Right lobe of liver (tissue), 6 donors: ENCODE measurements around the gene RIT2. TPM values are rescaled to one million over a fixed set of nuclear protein-coding genes. Genes with fewer than 3 reads are reported as not detected.

Source experiments
- ATAC-seq, 4 donors: fragments of 200-7000 bp; cut with Tn5 transposase; one replicate each; pipeline ENCODE4 v1.9.1; 2020; ENCODE audit warnings: mild to moderate bottlenecking in 4 of 4, moderate library complexity in 4 of 4
- DNase-seq, 3 donors: peaks; one replicate each; pipeline ENCODE4 v3.0.0-alpha.2; 2020
- H3K27ac ChIP-seq, 3 donors: fragments of 200-600 bp; one replicate each; pipeline ENCODE4 v1.8.0; 2022
- H3K27me3 ChIP-seq, 2 donors: fragments of 200-600 bp; one replicate each; pipeline ENCODE4 v1.8.0; 2022
- H3K36me3 ChIP-seq, 4 donors: fragments of 200-600 bp; sonication (generic) in 1 of 4; one replicate each; pipeline versions ENCODE4 v1.5.1 to v1.8.0; 2017 to 2022; ENCODE audit warnings: control low read depth in 1 of 4
- H3K4me1 ChIP-seq, 4 donors: fragments of 200-600 bp; sonication (generic) in 1 of 4; one replicate each; pipeline versions ENCODE4 v1.5.1 to v1.8.0; 2017 to 2022; ENCODE audit warnings: control low read depth in 1 of 4
- H3K4me3 ChIP-seq, 3 donors: fragments of 200-600 bp; one replicate each; pipeline ENCODE4 v1.8.0; 2022
- H3K9me3 ChIP-seq, 4 donors: fragments of 200-600 bp; sonication (generic) in 1 of 4; one replicate each; pipeline versions ENCODE4 v1.5.1 to v1.8.0; 2017 to 2022; ENCODE audit warnings: control low read depth in 1 of 4
- CTCF ChIP-seq, 4 donors: fragments of 200-600 bp in 3 of 4; fragments of 450-650 bp in 1 of 4; IDR thresholded peaks; one replicate each; pipeline versions ENCODE4 v1.5.1 to v1.8.0; 2016 to 2022; ENCODE audit warnings: antibody characterized with exemption in 4 of 4, mild to moderate bottlenecking in 2 of 4
- POLR2A ChIP-seq: fragments of 450-650 bp; IDR thresholded peaks from one replicate; pipeline ENCODE4 v1.6.1; 2017; ENCODE audit warnings: antibody characterized with exemption, mild to moderate bottlenecking
- WGBS: methylation state at CpG from one replicate; pipeline ENCODE4 v1.1.6; 2018; ENCODE audit warnings: low coverage, low lambda C conversion rate; ENCODE audit not compliant: insufficient coverage; ENCODE audit errors: missing lambda C conversion rate; 5-methylcytosine and 5-hydroxymethylcytosine counted together
- intact Hi-C, 2 donors: fragments of 100-400 bp; cut with DNase I; formaldehyde crosslinking; loops; one replicate each; pipeline versions ENCODE4 v1.11.2 to v1.14.1; 2022
- total RNA-seq, 6 experiments: library from RNA; depleted of rRNA in 2 of 6; stranded (reverse); fragments of >200 nt in 2 of 6; fragmentation: NEBNext Ultra II Directional in 3 of 6; extraction: Animal tissue kit (Norgen Biotek cat#: 25700) in 3 of 6; gene quantifications; one replicate each; pipeline versions ENCODE4 v1.1.0 to v1.2.4, GENCODE V29; 2016 to 2023
- donor health status: DM: no; HTN: yes; CAD: no.
- donor health status: DM: no; HTN: no; CAD: no.
- donor health status: DM: no; HTN: no; CAD: no.
- donor health status: DM: no; HTN: yes; CAD: no.
- donor health status: DM: no; HTN: yes; CAD: no.

RIT2 gene
- total RNA-seq, 6 experiments from 2014 or later: not detected

GRCh38 chr18:42872838-42873237 is 242.6 kb downstream of the RIT2 start:
- TF ChIP-seq POLR2A: no peak
- TF ChIP-seq CTCF (IDR thresholded peaks at IDR 0.05): no peak

GRCh38 chr18:42864876-42865275 is 250.6 kb downstream of the RIT2 start:
- no peaks in the 10 kb centered on the region for H3K9me3 ChIP-seq
- no peaks in the 10 kb centered on the region for H3K27me3 ChIP-seq
- ATAC-seq (no peak), DNase-seq (no peak)
- no peak overlapping the region for H3K4me3 ChIP-seq
- no peak overlapping the region for H3K27ac ChIP-seq
- TF ChIP-seq POLR2A (no peak), CTCF (IDR thresholded peaks at IDR 0.05) (no peak)
- H3K36me3 ChIP-seq: no peaks in the 10 kb centered on the region
- no peaks in the 10 kb centered on the region for H3K4me1 ChIP-seq
- intact Hi-C loops: no loop called here

More at GRCh38 chr18:42872838-42873237, 242.6 kb downstream of the RIT2 start:
- no peaks in the 10 kb centered on the region for H3K9me3 ChIP-seq
- no peak overlapping the region for H3K4me3 ChIP-seq
- WGBS: 61% methylated on average over 2 of the region's 2 CpGs
- no peak overlapping the region for H3K27ac ChIP-seq
- ATAC-seq (no peak), DNase-seq (no peak)
- H3K27me3 ChIP-seq: no peaks in the 10 kb centered on the region
- intact Hi-C loops: no loop called here
- no peaks in the 10 kb centered on the region for H3K4me1 ChIP-seq
- no peaks in the 10 kb centered on the region for H3K36me3 ChIP-seq

- ATAC-seq: no peak
- H3K27ac ChIP-seq: no peak overlapping the region
- intact Hi-C loops: no loop called here
These were observed 254.2 kb downstream of the RIT2 start for GRCh38 chr18:42861271-42861670.

GRCh38 chr18:42860548-42860947 is 254.9 kb downstream of the RIT2 start:
- intact Hi-C loops: no loop called here
- Histone ChIP-seq H3K36me3 (no peaks in the 10 kb centered on the region), H3K4me3 (no peak overlapping the region), H3K27me3 (no peaks in the 10 kb centered on the region), H3K4me1 (no peaks in the 10 kb centered on the region), H3K27ac (no peak overlapping the region), H3K9me3 (no peaks in the 10 kb centered on the region)
- TF ChIP-seq CTCF (IDR thresholded peaks at IDR 0.05): no peak
- TF ChIP-seq POLR2A: no peak
- ATAC-seq: no peak
- DNase-seq: no peak
- 69% methylated on average over 1 of the region's 1 CpG for WGBS

More at GRCh38 chr18:42861271-42861670, 254.2 kb downstream of the RIT2 start:
- no peak for DNase-seq
- Histone ChIP-seq H3K4me3 (no peak overlapping the region), H3K9me3 (no peaks in the 10 kb centered on the region), H3K36me3 (no peaks in the 10 kb centered on the region), H3K27me3 (no peaks in the 10 kb centered on the region), H3K4me1 (no peaks in the 10 kb centered on the region)
- TF ChIP-seq POLR2A: no peak
- TF ChIP-seq CTCF (IDR thresholded peaks at IDR 0.05): no peak

GRCh38 chr18:42860011-42860410 is 255.5 kb downstream of the RIT2 start:
- ATAC-seq: no peak
- H3K4me1 ChIP-seq: no peaks in the 10 kb centered on the region

More at GRCh38 chr18:42860011-42860410, 255.5 kb downstream of the RIT2 start:
- H3K36me3 ChIP-seq: no peaks in the 10 kb centered on the region
- H3K4me3 ChIP-seq: no peak overlapping the region
- H3K27ac ChIP-seq: no peak overlapping the region
- no peak for DNase-seq
- no peaks in the 10 kb centered on the region for H3K9me3 ChIP-seq
- no peak for TF ChIP-seq POLR2A
- TF ChIP-seq CTCF (IDR thresholded peaks at IDR 0.05): no peak
- intact Hi-C loops: no loop called here
- H3K27me3 ChIP-seq: no peaks in the 10 kb centered on the region
